HG03196 (cell line): ENCODE measurements around the gene PGS1.

ENCODE experiments used
- ATAC-seq: cut with Tn5 transposase; IDR thresholded peaks from one replicate; pipeline ENCODE4 v1.9.1; 2021; ENCODE audit not compliant: unreplicated experiment

Gene PGS1

GRCh38 chr17:78466786-78467715 lies 88.6 kb downstream of the PGS1 start:
- ATAC-seq = no peak

GRCh38 chr17:78468366-78468765 lies 89.9 kb downstream of the PGS1 start:
- no peak for ATAC-seq

GRCh38 chr17:78469443-78469842 lies 91.0 kb downstream of the PGS1 start:
- no peak for ATAC-seq

GRCh38 chr17:78471635-78472034 lies 93.2 kb downstream of the PGS1 start:
- ATAC-seq = no peak

- ATAC-seq = no peak
Measured at GRCh38 chr17:78472035-78472905, 93.8 kb downstream of the PGS1 start.

DNA sequence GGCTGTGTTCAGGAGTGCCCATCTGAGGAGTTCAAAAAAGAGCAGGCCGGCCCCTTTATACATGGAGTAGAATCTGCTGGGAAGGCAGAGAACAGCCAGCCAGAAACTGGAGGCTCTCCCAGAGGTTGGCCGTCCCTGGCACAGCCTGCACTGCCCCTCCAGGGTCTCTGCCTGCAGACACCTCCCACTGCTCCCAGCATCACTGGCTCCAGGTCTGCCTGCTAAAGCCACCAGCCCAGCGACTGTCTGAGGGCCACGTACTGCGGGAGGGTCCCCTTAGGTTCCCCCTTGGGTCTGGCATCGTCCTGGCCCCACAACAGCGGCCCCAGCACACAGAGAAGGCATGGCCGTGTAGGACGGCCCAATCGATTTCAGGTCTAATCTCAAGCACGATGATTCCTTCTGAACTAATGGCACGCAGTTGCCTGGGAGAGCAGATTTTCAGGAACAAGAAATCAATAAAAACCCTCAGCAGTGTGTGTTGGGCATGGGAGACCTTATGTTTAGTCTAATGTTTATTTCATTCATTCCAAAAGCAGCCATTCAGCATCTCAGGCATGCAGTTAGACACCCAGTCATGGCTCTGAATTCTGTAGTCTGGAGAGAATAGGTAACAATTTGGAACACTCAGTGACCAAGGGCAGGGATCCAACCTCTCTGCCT lies 95.6 kb downstream of the PGS1 start:
- no peak for ATAC-seq
